ENCODE results near the gene FAM186B. TPM values are rescaled to one million over a fixed set of nuclear protein-coding genes. Genes with fewer than 3 reads are reported as not detected.

FAM186B gene
- total and polyA plus RNA-seq, 2 donors (not counting 1 experiment from before 2014, with no cell fraction given), result 0.10 to 0.33 TPM

GRCh38 chr12:49578471-49579112 lies 26.8 kb downstream of the FAM186B start:
- Histone ChIP-seq H3K27me3 (ENCODE audit: control insufficient read depth, insufficient read depth, low read length) (no peaks in the 10 kb centered on the region), H3K9ac (ENCODE audit: insufficient read depth, low read length) (no peak overlapping the region), H4K20me1 (ENCODE audit: control insufficient read depth, extremely low read depth, insufficient read depth, low read length) (no peaks in the 10 kb centered on the region), H3K36me3 (ENCODE audit: control insufficient read depth, insufficient read depth, low read length) (no peaks in the 10 kb centered on the region), H3K4me3 (replicated peaks in 1 of 4; ENCODE audit: control extremely low read depth in 1 of 4, insufficient read depth in 1 of 4, low read depth in 3 of 4, low read length in 4 of 4) (no peak overlapping the region), H2AFZ (ENCODE audit: low read length) (no peak overlapping the region), H3K4me2 (ENCODE audit: extremely low read depth, insufficient read depth, low read length) (no peak overlapping the region), H3K9me3 (ENCODE audit: control insufficient read depth, insufficient read depth, low read depth, low read length) (no peaks in the 10 kb centered on the region), H3K4me1 (ENCODE audit: control insufficient read depth, extremely low read depth, insufficient read depth, low read length) (no peaks in the 10 kb centered on the region), H3K27ac (ENCODE audit: insufficient read depth, low read length) (no peak overlapping the region), H3K79me2 (ENCODE audit: control insufficient read depth, insufficient read depth, low read length) (no peaks in the 10 kb centered on the region)
- TF ChIP-seq EZH2 (IDR thresholded peaks at IDR 0.05; ENCODE audit: low read length, missing control alignments), result no peak
- TF ChIP-seq CTCF (conservative IDR thresholded peaks at IDR 0.05 in 1 of 2, IDR thresholded peaks at IDR 0.05 in 1 of 2; ENCODE audit: low read depth in 1 of 2, low read length in 2 of 2), result no peak
- DNase-seq (ENCODE audit: low read depth in 2 of 2), result no peak

- no peak for TF ChIP-seq EZH2 (IDR thresholded peaks at IDR 0.05; ENCODE audit: low read length, missing control alignments)
- no peak for TF ChIP-seq CTCF (conservative IDR thresholded peaks at IDR 0.05 in 1 of 2, IDR thresholded peaks at IDR 0.05 in 1 of 2; ENCODE audit: low read depth in 1 of 2, low read length in 2 of 2)
- Histone ChIP-seq H3K4me1 (ENCODE audit: control insufficient read depth, extremely low read depth, insufficient read depth, low read length) (no peaks in the 10 kb centered on the region), H3K27me3 (ENCODE audit: control insufficient read depth, insufficient read depth, low read length) (no peaks in the 10 kb centered on the region), H3K9ac (ENCODE audit: insufficient read depth, low read length) (no peak overlapping the region), H3K36me3 (ENCODE audit: control insufficient read depth, insufficient read depth, low read length) (no peaks in the 10 kb centered on the region), H3K79me2 (ENCODE audit: control insufficient read depth, insufficient read depth, low read length) (no peaks in the 10 kb centered on the region), H3K27ac (ENCODE audit: insufficient read depth, low read length) (no peak overlapping the region), H2AFZ (ENCODE audit: low read length) (no peak overlapping the region), H4K20me1 (ENCODE audit: control insufficient read depth, extremely low read depth, insufficient read depth, low read length) (no peaks in the 10 kb centered on the region), H3K4me2 (ENCODE audit: extremely low read depth, insufficient read depth, low read length) (no peak overlapping the region), H3K4me3 (replicated peaks in 1 of 4; ENCODE audit: control extremely low read depth in 1 of 4, insufficient read depth in 1 of 4, low read depth in 3 of 4, low read length in 4 of 4) (no peak overlapping the region), H3K9me3 (ENCODE audit: control insufficient read depth, insufficient read depth, low read depth, low read length) (no peaks in the 10 kb centered on the region)
- no peak for DNase-seq (ENCODE audit: low read depth in 2 of 2)
Observed at GRCh38 chr12:49577589-49578315, 27.7 kb downstream of the FAM186B start.

DNA sequence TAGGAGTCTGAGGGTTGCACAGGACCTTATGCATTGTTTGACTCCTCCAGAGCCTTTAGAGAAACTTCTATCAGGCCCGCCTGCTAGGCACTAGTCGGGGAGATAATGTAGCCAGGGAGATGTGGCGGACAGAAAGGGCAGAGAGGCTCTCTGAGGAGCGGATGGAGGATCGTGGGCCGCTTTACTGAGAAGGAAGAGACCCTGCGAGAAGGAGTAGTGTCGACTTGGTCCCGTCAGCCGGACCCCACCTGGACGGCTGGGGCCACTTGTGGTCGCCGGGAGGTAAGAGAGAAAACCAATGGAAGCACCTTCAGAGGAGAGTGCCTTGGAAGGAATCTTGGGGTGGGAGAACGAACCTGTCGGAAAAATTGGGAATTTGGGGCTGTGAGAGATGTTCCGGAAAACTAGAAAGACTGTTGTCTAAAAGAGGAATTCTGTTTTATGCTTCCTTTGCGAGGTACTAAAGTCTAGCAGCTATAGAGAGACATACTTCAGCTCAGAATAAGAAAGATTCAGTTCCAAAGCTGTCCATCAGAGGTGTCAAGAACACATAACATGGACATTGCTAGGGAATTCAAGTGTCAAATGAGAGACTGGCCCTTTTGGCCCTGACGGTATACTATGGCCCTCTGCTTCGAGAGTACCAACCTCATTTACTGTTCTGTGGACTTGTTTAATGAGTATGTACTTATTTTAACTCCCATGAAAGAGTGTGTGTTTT lies 36.8 kb downstream of the FAM186B start:
- H3K36me3 ChIP-seq (ENCODE audit: control insufficient read depth, insufficient read depth, low read length), result peaks cover 12% of the 10 kb centered on the region
- peak overlapping the region; percentile 99 for H2AFZ ChIP-seq (ENCODE audit: low read length)
- H4K20me1 ChIP-seq (ENCODE audit: control insufficient read depth, extremely low read depth, insufficient read depth, low read length), result no peaks in the 10 kb centered on the region
- H3K4me3 ChIP-seq (replicated peaks in 1 of 4; ENCODE audit: control extremely low read depth in 1 of 4, insufficient read depth in 1 of 4, low read depth in 3 of 4, low read length in 4 of 4), result peak overlapping the region; percentile 77 to 100 (median 96)
- DNase-seq (ENCODE audit: low read depth in 2 of 2), result no peak
- peak overlapping the region; percentile 81 for H3K4me2 ChIP-seq (ENCODE audit: extremely low read depth, insufficient read depth, low read length)
- peaks cover 24% of the 10 kb centered on the region for H3K79me2 ChIP-seq (ENCODE audit: control insufficient read depth, insufficient read depth, low read length)
- peak overlapping the region; percentile 99 for H3K9ac ChIP-seq (ENCODE audit: insufficient read depth, low read length)
- H3K27me3 ChIP-seq (ENCODE audit: control insufficient read depth, insufficient read depth, low read length), result no peaks in the 10 kb centered on the region
- H3K27ac ChIP-seq (ENCODE audit: insufficient read depth, low read length), result peak overlapping the region; percentile 98
- H3K9me3 ChIP-seq (ENCODE audit: control insufficient read depth, insufficient read depth, low read depth, low read length), result no peaks in the 10 kb centered on the region
- TF ChIP-seq CTCF (conservative IDR thresholded peaks at IDR 0.05 in 1 of 2, IDR thresholded peaks at IDR 0.05 in 1 of 2; ENCODE audit: low read depth in 1 of 2, low read length in 2 of 2) (no peak), EZH2 (IDR thresholded peaks at IDR 0.05; ENCODE audit: low read length, missing control alignments) (no peak)
- H3K4me1 ChIP-seq (ENCODE audit: control insufficient read depth, extremely low read depth, insufficient read depth, low read length), result peaks cover 3% of the 10 kb centered on the region

Data from fibroblast of lung (primary cell).